SU-DHL-6 (cell line): ENCODE measurements around the gene CBX5.

Experiments used
- EZH2phosphoT487 ChIP-seq: fragments of 200-600 bp; sonication (generic), shearing (Covaris generic); conservative IDR thresholded peaks from 2 replicates; pipeline ENCODE4 v1.6.1; 2018; ENCODE audit warnings: mild to moderate bottlenecking, antibody characterized with exemption, low read length, moderate library complexity, mixed read lengths
- TF ChIP-seq, protein P1 (sequence below): fragments of 200-600 bp; sonication (generic); IDR thresholded peaks from one replicate; pipeline ENCODE4 v1.5.1; 2017; ENCODE audit warnings: antibody characterized with exemption, mild to moderate bottlenecking, low read length, moderate library complexity; ENCODE audit not compliant: insufficient read depth, poor library complexity, severe bottlenecking

DNA sequence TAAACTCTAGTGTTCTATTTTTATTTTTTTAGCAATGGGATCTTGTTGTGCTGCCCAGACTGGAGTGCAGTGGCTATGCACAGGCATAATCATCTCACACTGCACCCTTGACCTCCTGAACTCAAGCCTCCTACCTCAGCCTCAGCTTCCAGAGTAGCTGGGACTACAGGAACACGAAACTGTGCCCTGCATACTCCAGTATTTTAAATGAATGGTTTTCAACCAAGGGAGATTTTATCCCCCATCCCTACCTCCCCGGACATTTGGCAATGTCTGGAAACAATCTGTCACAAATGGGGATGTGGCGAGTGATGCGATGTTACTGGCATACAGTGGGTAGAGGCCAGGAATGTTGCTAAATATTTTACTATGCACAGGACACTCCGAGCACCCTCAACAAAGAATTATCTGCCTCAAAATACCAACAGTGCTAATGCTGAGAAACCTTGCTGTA is 2.1 kb downstream of the CBX5 start:
- TF ChIP-seq, protein P1, sequence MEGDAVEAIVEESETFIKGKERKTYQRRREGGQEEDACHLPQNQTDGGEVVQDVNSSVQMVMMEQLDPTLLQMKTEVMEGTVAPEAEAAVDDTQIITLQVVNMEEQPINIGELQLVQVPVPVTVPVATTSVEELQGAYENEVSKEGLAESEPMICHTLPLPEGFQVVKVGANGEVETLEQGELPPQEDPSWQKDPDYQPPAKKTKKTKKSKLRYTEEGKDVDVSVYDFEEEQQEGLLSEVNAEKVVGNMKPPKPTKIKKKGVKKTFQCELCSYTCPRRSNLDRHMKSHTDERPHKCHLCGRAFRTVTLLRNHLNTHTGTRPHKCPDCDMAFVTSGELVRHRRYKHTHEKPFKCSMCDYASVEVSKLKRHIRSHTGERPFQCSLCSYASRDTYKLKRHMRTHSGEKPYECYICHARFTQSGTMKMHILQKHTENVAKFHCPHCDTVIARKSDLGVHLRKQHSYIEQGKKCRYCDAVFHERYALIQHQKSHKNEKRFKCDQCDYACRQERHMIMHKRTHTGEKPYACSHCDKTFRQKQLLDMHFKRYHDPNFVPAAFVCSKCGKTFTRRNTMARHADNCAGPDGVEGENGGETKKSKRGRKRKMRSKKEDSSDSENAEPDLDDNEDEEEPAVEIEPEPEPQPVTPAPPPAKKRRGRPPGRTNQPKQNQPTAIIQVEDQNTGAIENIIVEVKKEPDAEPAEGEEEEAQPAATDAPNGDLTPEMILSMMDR = no peak
- no peak for TF ChIP-seq EZH2phosphoT487
